Fibroblast of the conjunctiva (primary cell): ENCODE results near the gene AK4.
A peak's percentile ranks its signal among the peaks of the same experiment; 100 is the strongest.

Experiments
- DNase-seq: peaks from one replicate; pipeline ENCODE4 v3.0.0-alpha.2; 2010; ENCODE audit warnings: low read depth

AK4 gene

GRCh38 chr1:65176591-65176990, 28.6 kb downstream of the AK4 start:
- no peak for DNase-seq

- DNase-seq: no peak
Measured at GRCh38 chr1:65177457-65177856, 29.5 kb downstream of the AK4 start.

- DNase-seq: no peak
Measured at GRCh38 chr1:65178235-65178634, 30.2 kb downstream of the AK4 start.

- no peak for DNase-seq
Measured at GRCh38 chr1:65179148-65179547, 31.1 kb downstream of the AK4 start.

- no peak for DNase-seq
Measured at GRCh38 chr1:65180977-65181376, 33.0 kb downstream of the AK4 start.

GRCh38 chr1:65182658-65183268, 34.8 kb downstream of the AK4 start:
- no peak for DNase-seq

GRCh38 chr1:65189576-65190115, 41.6 kb downstream of the AK4 start:
- DNase-seq: no peak

GRCh38 chr1:65190229-65190628, 42.2 kb downstream of the AK4 start:
- DNase-seq: no peak

- no peak for DNase-seq
Measured at GRCh38 chr1:65193129-65193695, 45.2 kb downstream of the AK4 start.

GRCh38 chr1:65195495-65196417, 47.8 kb downstream of the AK4 start:
- DNase-seq: peak; percentile 68

- no peak for DNase-seq
Measured at GRCh38 chr1:65196926-65197325, 48.9 kb downstream of the AK4 start.

GRCh38 chr1:65197636-65198035, 49.6 kb downstream of the AK4 start:
- no peak for DNase-seq

- DNase-seq: no peak
Measured at GRCh38 chr1:65198096-65198495, 50.1 kb downstream of the AK4 start.

- no peak for DNase-seq
Measured at GRCh38 chr1:65200411-65200810, 52.4 kb downstream of the AK4 start.

GRCh38 chr1:65206836-65207235, 58.8 kb downstream of the AK4 start:
- no peak for DNase-seq

- DNase-seq: no peak
Measured at GRCh38 chr1:65207317-65207716, 59.3 kb downstream of the AK4 start.

GRCh38 chr1:65208563-65208973, 60.6 kb downstream of the AK4 start:
- no peak for DNase-seq

- DNase-seq: peak; percentile 24
Measured at GRCh38 chr1:65209005-65209885, 61.2 kb downstream of the AK4 start.

GRCh38 chr1:65210325-65210724, 62.3 kb downstream of the AK4 start:
- DNase-seq: no peak

GRCh38 chr1:65211331-65211730, 63.3 kb downstream of the AK4 start:
- no peak for DNase-seq

GRCh38 chr1:65213271-65214023, 65.4 kb downstream of the AK4 start:
- DNase-seq: no peak
